OCI-LY1 (cell line): ENCODE measurements around the gene RSPH10B.
"Not testable (repeated sequence)": the region's sequence is repeated elsewhere in the genome, so short reads cannot be mapped to it uniquely, and the experiment has no call there.

ENCODE experiments used
- EZH2 ChIP-seq: fragments of 200-600 bp; sonication (generic), shearing (Covaris generic); IDR thresholded peaks from 2 replicates; pipeline ENCODE4 v1.8.0; 2017; ENCODE audit warnings: borderline replicate concordance, mixed run types, mild to moderate bottlenecking, antibody characterized with exemption, low read length, moderate library complexity, mixed read lengths
- TF ChIP-seq, protein P1 (sequence below): fragments of 200-600 bp; sonication (generic), shearing (Covaris generic); IDR thresholded peaks from 2 replicates; pipeline ENCODE4 v1.5.1; 2017; ENCODE audit warnings: mild to moderate bottlenecking, antibody characterized with exemption, low read length, moderate library complexity, mixed read lengths

DNA sequence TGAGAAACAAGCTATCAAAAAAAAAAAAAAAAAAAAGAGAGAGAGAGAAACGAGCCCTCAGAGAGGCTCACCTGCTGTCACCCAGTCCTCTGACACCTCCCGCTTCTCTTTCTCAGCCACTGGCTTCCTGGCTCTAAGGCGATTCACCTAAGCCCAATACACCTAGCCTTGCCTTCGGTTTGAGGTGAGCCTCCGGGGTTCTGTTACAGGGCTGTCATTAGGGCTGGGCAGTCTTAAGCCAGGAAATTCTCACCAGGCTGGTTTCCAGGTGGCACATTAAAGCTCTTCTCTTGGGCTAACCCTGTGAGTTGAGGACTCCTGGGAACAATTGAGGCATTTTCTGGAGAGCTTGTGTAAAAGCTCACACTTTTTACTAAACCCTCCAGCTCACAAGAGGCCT, 82.5 kb downstream of the RSPH10B start:
- TF ChIP-seq, protein P1, sequence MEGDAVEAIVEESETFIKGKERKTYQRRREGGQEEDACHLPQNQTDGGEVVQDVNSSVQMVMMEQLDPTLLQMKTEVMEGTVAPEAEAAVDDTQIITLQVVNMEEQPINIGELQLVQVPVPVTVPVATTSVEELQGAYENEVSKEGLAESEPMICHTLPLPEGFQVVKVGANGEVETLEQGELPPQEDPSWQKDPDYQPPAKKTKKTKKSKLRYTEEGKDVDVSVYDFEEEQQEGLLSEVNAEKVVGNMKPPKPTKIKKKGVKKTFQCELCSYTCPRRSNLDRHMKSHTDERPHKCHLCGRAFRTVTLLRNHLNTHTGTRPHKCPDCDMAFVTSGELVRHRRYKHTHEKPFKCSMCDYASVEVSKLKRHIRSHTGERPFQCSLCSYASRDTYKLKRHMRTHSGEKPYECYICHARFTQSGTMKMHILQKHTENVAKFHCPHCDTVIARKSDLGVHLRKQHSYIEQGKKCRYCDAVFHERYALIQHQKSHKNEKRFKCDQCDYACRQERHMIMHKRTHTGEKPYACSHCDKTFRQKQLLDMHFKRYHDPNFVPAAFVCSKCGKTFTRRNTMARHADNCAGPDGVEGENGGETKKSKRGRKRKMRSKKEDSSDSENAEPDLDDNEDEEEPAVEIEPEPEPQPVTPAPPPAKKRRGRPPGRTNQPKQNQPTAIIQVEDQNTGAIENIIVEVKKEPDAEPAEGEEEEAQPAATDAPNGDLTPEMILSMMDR = not testable (repeated sequence)
- not testable (repeated sequence) for TF ChIP-seq EZH2
